Hepatocyte (in vitro differentiated cells): ENCODE results near the gene TUBB2B.

Experiments used
- EZH2phosphoT487 ChIP-seq: fragments of 200-600 bp; sonication (generic); IDR thresholded peaks from one replicate; pipeline ENCODE4 v1.6.1; 2018; ENCODE audit warnings: antibody characterized with exemption, mild to moderate bottlenecking, low read depth, moderate library complexity; ENCODE audit not compliant: unreplicated experiment, severe bottlenecking
- TF ChIP-seq, protein P1 (sequence below): fragments of 200-600 bp; sonication (generic); IDR thresholded peaks from 2 replicates; pipeline ENCODE4 v1.5.1; 2016; ENCODE audit warnings: antibody characterized with exemption, mild to moderate bottlenecking; ENCODE audit not compliant: poor library complexity

DNA sequence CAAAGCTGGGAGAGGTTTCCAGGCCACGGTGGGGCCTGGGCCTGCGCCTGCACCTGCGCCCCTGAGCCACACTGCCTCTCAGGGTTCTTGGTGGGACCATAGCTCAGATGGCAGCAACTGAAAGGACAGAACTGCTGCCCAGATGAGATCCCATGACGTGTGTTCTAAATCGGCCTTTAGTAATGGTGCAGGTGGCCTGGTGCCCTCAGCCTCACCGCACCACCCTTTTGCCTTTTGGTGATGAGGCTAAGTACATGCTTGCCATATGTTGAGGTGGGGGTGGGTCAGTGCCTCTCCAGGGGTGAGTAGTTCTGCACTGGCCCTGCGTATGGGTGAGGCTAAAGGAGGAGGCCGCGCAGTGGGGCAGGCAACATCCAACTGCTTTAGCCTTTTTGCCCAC lies 38.7 kb upstream of the TUBB2B start:
- no peak for TF ChIP-seq EZH2phosphoT487
- TF ChIP-seq, protein P1, sequence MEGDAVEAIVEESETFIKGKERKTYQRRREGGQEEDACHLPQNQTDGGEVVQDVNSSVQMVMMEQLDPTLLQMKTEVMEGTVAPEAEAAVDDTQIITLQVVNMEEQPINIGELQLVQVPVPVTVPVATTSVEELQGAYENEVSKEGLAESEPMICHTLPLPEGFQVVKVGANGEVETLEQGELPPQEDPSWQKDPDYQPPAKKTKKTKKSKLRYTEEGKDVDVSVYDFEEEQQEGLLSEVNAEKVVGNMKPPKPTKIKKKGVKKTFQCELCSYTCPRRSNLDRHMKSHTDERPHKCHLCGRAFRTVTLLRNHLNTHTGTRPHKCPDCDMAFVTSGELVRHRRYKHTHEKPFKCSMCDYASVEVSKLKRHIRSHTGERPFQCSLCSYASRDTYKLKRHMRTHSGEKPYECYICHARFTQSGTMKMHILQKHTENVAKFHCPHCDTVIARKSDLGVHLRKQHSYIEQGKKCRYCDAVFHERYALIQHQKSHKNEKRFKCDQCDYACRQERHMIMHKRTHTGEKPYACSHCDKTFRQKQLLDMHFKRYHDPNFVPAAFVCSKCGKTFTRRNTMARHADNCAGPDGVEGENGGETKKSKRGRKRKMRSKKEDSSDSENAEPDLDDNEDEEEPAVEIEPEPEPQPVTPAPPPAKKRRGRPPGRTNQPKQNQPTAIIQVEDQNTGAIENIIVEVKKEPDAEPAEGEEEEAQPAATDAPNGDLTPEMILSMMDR, result no peak
